Measurements from ENCODE around the gene CIDEB. TPM values are rescaled to one million over a fixed set of nuclear protein-coding genes. Genes with fewer than 3 reads are reported as not detected.

CIDEB gene
- total RNA-seq, 1 donor from 2014 or later = 3.9 TPM

DNA sequence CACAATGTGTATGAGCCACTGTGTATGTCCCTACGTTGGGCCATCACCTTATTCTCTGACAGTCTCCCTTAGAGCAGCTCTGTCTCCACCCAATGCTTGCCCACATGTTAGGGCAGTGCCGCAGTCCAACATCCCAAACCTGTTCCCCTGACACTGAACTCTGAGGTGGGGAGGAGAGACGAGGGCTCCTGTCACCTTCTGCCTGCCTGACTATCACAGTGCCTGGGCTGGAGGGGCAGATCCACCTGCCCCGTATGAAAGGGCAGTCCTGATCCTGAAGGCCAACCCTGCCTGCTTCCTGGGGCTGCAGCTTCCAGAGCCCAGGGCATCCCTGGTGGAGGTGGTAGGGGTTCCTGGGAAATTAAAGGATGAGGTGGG is 47.0 kb downstream of the CIDEB start:
- no peaks in the 10 kb centered on the region for H3K27me3 ChIP-seq (ENCODE audit: control insufficient read depth, insufficient read depth, low read length)
- DNase-seq (ENCODE audit: low read depth) (no peak), FAIRE-seq (no peak)
- H3K36me3 ChIP-seq (ENCODE audit: control insufficient read depth, insufficient read depth, low read length) = peaks cover 20% of the 10 kb centered on the region
- TF ChIP-seq, protein P1, sequence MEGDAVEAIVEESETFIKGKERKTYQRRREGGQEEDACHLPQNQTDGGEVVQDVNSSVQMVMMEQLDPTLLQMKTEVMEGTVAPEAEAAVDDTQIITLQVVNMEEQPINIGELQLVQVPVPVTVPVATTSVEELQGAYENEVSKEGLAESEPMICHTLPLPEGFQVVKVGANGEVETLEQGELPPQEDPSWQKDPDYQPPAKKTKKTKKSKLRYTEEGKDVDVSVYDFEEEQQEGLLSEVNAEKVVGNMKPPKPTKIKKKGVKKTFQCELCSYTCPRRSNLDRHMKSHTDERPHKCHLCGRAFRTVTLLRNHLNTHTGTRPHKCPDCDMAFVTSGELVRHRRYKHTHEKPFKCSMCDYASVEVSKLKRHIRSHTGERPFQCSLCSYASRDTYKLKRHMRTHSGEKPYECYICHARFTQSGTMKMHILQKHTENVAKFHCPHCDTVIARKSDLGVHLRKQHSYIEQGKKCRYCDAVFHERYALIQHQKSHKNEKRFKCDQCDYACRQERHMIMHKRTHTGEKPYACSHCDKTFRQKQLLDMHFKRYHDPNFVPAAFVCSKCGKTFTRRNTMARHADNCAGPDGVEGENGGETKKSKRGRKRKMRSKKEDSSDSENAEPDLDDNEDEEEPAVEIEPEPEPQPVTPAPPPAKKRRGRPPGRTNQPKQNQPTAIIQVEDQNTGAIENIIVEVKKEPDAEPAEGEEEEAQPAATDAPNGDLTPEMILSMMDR (IDR thresholded peaks at IDR 0.05; ENCODE audit: insufficient read depth, low read length, severe bottlenecking) = no peak
- H3K4me3 ChIP-seq (ENCODE audit: low read depth, low read length) = peak overlapping the region; percentile 29

DNA sequence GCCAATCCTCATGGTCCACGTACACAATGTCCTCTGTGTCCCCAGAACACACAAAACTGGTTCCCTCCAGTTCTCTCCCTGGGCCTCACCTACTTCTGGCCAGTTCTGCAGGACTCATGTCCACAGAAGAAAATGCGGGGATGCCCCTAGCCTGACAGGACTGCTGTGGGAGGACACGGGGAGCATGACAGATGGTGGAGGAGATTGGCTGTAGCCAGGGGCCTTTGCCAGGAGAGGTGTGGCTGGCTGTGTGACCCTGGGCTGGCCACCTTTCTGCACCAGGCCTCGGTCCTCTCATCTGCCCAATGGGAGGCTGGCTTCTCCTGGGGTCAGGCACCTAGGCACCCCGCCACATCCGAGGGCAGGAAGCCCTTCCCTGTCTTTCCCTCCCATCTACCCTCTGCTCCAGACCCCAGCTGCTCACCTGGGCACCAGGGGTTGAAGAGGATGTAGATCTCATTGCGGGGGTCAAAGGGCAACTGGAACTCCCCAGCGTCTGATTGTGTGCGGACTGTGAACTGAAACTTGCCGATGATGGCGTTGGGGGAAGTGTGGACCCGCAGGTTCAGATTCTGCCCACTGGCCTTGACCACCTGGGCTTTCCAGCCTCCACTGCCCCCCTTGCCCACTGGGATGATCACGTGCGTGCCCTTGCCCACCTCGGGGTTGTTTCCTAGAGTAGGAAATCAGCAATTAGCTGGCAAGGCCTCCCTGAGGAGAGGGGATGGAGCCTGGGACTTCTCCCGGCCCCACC is 47.6 kb downstream of the CIDEB start:
- Histone ChIP-seq H3K27me3 (ENCODE audit: control insufficient read depth, insufficient read depth, low read length) (no peaks in the 10 kb centered on the region), H3K4me3 (ENCODE audit: low read depth, low read length) (no peak overlapping the region), H3K36me3 (ENCODE audit: control insufficient read depth, insufficient read depth, low read length) (peaks cover 25% of the 10 kb centered on the region)
- FAIRE-seq (no peak), DNase-seq (ENCODE audit: low read depth) (no peak)
- TF ChIP-seq, protein P1 (IDR thresholded peaks at IDR 0.05; ENCODE audit: insufficient read depth, low read length, severe bottlenecking) = no peak

DNA sequence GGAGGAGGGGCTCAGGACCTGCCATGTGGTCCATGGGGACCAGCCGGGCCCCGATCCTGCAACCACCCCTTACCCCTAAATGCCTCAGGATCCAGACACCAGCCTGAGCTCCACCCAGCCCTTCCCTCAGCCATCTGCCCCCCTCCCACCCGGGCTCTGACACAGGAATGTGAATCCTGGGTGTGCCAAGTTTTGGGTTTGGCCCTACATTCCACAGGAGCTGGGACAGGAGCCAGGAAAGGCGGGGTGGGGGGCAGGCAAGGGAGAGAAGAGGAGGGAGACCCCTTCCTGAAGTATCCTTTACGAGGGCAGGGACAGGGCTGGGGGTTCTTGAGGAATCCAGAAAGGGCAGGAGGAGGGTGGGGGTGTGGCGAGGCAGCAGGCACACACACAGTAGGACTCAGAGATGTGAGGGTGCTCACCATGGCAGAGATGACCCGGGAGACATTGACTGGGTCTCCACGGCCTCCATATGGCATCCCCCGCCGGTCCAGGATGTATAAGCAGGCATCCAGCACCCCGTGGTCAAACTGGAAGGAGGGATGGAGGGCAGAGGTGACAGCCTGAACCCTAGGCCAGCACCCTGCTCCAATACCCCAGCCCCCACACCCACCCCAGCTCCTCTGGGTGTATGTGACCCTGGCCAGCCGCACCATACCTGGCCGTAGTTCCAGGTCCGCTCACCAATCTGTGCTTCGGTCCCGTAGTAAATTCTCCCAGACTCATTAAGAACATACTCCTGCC is 48.3 kb downstream of the CIDEB start:
- no peak overlapping the region for H3K4me3 ChIP-seq (ENCODE audit: low read depth, low read length)
- H3K27me3 ChIP-seq (ENCODE audit: control insufficient read depth, insufficient read depth, low read length) = no peaks in the 10 kb centered on the region
- DNase-seq (ENCODE audit: low read depth) = peak; percentile 48
- H3K36me3 ChIP-seq (ENCODE audit: control insufficient read depth, insufficient read depth, low read length) = peaks cover 32% of the 10 kb centered on the region
- no peak for FAIRE-seq
- TF ChIP-seq, protein P1 (IDR thresholded peaks at IDR 0.05; ENCODE audit: insufficient read depth, low read length, severe bottlenecking) = no peak

DNA sequence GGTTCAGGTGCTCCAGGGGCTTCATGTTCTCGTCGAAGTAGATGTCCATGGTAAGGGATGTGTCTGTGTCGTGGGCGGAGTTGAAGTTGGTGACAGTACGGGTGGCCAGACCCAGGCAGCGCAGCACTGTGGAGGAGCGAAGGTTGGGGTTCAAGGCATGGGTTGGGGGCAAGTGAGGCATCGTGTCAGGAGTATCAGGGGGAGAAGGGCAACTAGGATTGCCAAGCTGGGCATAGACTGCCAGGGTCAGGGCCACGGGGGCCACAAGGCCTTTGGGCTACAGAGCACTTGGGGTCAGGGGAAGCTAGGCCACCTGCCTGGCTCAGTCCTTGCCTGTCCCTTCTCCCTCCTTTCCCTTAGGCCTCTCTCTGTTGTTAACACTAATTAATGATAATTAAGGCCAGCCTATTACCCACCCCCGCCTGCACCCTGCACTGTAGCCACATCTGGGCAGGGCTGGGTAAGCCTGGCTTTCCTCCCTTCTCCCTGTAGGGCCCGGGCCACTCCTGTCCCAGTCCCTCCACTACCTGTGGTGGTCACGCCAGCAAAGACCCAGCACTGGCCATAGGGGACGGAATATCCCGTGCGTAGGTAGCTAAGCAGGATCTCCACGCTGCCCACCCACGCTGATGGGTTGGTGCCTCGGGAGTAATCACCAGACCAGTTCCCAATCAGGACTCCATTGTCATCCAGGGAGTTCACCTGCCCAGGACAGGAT is 49.1 kb downstream of the CIDEB start:
- FAIRE-seq (no peak), DNase-seq (ENCODE audit: low read depth) (no peak)
- no peak overlapping the region for H3K4me3 ChIP-seq (ENCODE audit: low read depth, low read length)
- no peaks in the 10 kb centered on the region for H3K27me3 ChIP-seq (ENCODE audit: control insufficient read depth, insufficient read depth, low read length)
- TF ChIP-seq, protein P1 (IDR thresholded peaks at IDR 0.05; ENCODE audit: insufficient read depth, low read length, severe bottlenecking) = no peak
- H3K36me3 ChIP-seq (ENCODE audit: control insufficient read depth, insufficient read depth, low read length) = peaks cover 38% of the 10 kb centered on the region

DNA sequence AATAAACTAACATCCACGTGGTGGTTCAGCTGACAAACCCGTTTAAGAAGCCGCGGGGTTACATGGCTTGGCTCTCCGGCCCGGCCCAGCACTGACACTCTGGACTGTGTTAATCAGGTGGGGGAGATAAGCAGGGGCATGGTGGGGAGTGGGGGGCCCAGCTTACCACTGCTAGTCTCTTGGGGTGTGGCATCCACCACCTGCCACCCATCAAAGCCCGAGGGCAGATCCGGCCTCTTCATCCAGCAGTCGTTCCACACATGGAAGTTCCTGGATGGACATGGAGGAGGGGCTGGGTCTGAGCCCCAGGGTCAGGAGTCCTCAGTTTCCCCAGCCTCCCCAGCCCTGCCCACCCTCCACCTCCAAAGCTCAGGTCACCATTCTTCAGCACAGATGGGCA is 49.7 kb downstream of the CIDEB start:
- TF ChIP-seq, protein P1 (IDR thresholded peaks at IDR 0.05; ENCODE audit: insufficient read depth, low read length, severe bottlenecking) = no peak
- FAIRE-seq = no peak
- Histone ChIP-seq H3K4me3 (ENCODE audit: low read depth, low read length) (no peak overlapping the region), H3K36me3 (ENCODE audit: control insufficient read depth, insufficient read depth, low read length) (peaks cover 42% of the 10 kb centered on the region), H3K27me3 (ENCODE audit: control insufficient read depth, insufficient read depth, low read length) (no peaks in the 10 kb centered on the region)
- DNase-seq (ENCODE audit: low read depth) = no peak
